ENCODE measurements around the gene DENND1A.

DNA sequence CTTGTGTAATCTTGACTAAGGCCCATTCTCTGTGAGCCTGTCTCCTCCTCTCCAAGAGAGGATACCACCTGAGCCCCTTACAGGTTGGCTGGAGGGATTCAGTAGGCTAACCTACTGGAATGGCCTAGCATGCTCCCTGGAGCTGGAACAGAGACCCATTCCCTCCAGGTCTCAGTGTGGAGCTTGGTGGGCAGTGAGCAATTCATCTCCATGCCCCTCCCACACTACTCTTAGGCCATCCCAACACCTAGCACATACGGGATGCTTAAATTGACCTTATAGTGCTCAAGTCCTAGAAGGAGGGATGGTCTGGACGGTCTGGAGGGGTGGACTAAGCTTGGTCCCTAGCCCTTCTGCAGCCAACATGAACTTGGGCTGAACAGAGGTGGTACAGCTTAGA, 498.3 kb downstream of the DENND1A start:
- TF ChIP-seq ARNT (IDR thresholded peaks at IDR 0.05) (no peak), SP1 (IDR thresholded peaks at IDR 0.05) (no peak), NFRKB (IDR thresholded peaks at IDR 0.05) (no peak), LEF1 (IDR thresholded peaks at IDR 0.05; ENCODE audit: borderline replicate concordance) (no peak), ELF4 (IDR thresholded peaks at IDR 0.05) (no peak), HDGF (IDR thresholded peaks at IDR 0.05; ENCODE audit: borderline replicate concordance) (no peak), FOXA1 (IDR thresholded peaks at IDR 0.05) (no peak), FOXM1 (IDR thresholded peaks at IDR 0.05; ENCODE audit: borderline replicate concordance) (no peak), BHLHE40 (IDR thresholded peaks at IDR 0.05; ENCODE audit: borderline replicate concordance) (no peak), TARDBP (IDR thresholded peaks at IDR 0.05) (no peak), FOXK2 (IDR thresholded peaks at IDR 0.05) (no peak)
- TF ChIP-seq, protein P1, sequence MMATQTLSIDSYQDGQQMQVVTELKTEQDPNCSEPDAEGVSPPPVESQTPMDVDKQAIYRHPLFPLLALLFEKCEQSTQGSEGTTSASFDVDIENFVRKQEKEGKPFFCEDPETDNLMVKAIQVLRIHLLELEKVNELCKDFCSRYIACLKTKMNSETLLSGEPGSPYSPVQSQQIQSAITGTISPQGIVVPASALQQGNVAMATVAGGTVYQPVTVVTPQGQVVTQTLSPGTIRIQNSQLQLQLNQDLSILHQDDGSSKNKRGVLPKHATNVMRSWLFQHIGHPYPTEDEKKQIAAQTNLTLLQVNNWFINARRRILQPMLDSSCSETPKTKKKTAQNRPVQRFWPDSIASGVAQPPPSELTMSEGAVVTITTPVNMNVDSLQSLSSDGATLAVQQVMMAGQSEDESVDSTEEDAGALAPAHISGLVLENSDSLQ (IDR thresholded peaks at IDR 0.05), result no peak

All from HEK293T (cell line).